CD4-positive, alpha-beta T cell treated with Interleukin-17A for 4 hours (primary cell): ENCODE results near the gene RBPMS2.

Experiments
- DNase-seq: peaks from one replicate; pipeline ENCODE4 v3.0.0-alpha.2; 2020; ENCODE audit warnings: mixed read lengths

The RBPMS2 gene

DNA sequence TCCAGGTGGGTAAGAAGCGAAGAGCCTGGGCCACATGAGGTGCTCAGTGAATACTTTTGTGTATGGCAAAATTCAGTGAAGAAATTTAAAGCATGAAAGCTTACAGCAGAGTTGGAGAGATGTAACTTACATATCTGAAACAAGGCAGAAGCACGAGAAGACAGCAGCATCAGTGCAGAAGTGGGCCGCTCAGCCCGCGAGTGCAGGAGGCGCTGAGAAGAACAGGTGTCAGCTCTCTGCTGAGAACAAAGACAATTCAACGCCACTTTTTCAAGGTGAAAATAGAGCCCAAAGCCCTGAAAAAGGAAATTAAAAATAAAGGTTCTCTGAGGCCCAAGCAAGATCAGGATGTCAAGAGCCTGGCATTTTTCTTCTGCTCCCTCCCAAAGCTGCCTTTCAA is 58.3 kb downstream of the RBPMS2 start:
- DNase-seq, result no peak

DNA sequence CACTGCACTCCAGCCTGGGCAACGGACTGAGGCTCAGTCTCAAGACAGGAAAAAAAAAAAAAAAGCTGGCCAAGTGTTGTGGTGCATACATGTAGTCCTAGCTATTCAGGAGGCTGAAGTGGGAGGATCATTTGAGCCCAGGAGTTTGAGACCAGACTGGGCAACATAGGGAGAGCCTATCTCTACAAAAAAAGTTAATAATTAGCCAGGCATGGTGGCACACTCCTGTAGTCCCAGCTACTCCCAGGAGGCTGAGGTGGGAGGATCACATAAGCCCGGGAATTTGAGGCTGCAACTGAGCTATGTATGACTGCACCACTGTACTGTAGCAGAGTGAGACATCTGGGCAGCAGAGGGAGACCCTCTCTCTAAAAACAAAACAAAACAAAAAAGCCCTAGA is 58.9 kb downstream of the RBPMS2 start:
- DNase-seq, result no peak

DNA sequence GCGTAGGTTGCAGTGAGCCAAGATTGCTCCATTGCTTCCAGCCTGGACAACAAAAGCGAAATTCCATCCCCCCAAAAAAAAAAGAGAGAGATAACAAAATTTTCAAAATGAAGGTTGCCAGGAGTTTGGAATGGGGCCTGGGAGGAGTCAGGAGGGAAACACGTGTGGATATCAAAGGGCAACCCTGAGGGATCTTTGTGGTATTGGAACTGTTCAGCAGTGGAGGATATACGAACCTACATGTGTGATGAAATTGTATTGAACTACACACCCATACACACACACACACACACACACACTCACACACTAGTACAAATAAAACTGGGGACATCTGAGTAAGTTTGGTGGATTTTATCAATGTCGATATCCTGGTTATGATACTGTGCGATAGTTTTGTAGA is 61.8 kb downstream of the RBPMS2 start:
- no peak for DNase-seq

DNA sequence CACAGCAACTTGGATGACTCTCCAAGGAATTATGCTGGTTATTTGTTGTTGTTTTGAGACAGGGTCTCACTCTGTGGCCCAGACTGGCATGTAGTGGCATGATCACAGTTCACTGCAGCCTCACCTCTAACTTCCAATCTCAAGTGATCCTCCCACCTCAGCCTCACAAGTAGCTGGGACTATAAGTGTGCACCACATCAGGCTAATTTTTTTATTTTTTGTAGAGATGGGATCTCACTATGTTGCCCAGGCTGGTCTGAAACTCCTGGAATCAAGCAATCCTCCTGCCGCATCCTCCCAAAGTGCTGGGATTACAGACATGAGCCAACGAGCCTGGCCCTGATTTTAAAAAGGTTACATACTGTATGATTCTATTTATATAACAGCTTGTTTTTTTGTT is 63.0 kb downstream of the RBPMS2 start:
- no peak for DNase-seq

DNA sequence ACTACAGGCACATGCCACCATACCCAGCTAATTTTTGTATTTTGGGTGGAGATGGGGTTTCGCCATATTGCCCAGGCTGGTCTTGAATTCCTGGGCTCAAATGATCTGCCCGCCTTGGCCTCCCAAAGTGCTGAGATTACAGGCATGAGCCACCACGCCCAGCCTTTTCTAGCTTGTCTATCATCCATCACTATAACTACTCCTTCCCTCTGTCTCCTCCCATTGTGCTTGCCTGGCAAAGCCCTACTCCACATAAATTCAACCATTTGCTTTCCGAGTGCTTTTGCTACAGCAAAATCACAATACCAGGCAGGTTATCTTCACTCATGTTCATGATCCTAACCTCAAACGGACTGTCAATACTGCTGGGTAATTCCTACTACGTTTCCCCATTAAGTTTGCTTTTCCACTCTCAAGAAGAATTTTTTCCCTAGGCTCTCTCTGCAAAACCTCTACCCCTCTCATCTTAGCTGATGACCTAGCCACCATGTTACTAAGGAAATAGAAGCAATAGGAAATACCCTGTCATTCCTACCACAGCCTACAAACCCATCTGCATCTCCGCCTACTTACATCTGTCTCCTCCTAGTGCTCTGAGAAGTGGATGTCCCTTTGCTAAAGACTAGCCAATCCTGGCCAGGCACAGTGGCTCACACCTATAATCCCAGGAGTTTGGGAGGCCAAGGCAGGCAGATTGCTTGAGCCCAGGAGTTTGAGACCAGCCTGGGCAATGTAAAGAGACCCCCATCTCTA is 64.5 kb downstream of the RBPMS2 start:
- no peak for DNase-seq

DNA sequence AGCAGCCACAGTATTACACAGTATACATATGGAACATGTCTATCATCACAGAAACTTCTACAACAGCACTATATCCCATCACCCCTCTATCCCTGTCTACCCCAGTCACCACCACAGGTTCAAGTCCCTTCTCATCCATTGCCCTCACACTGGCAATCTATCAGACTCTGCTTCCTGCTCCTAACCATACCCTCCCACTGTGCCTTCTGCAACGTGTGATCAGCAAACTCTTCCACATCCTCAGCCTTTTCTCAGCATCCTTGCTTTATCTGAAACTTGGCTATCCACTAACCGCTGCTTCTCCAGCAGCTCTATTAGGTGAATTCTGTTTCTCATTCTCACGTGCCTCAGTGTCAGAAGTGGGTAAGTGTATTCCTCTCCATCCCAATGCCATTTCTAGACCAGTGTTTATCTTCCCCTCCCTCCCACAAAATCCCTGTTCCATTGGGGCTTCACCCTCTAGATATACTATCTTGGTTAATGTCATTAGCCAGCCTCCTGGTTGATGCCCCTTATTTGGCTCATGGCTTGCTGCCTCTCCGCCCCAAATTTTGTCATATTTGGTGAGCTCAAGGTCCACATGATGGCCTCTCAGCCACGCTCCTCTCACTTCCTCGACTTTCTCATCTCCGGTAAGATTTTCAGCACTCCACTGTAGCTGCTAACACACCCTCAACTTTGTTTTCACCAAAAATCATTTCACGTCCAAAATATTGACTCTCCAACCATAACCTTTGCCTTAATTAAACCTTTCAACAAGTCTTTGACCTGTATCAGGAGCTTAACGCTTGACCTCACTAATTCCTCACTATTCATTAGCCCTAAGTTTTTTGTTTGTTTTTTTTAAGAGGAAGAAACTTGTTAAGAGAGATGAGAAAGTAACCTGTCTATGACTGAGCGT is 69.1 kb downstream of the RBPMS2 start:
- no peak for DNase-seq

DNA sequence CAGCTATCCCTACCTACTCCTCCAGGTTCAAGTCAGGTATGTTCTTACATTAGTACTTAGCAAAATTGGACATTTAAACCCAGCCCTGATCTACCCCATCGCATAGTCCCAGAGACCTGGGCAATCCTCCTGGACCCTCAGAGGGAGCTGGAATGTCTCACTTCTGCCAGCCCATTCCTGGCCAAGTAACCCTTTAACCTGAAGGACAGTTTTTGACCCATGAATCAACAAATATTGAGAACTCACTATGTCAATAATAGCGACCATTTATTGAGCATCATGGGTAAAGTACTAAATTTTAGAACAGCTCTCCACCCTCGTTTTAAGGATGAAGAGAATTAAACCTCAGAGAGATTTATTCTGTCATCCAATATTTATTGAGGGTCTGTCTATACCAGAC is 70.4 kb downstream of the RBPMS2 start:
- no peak for DNase-seq

DNA sequence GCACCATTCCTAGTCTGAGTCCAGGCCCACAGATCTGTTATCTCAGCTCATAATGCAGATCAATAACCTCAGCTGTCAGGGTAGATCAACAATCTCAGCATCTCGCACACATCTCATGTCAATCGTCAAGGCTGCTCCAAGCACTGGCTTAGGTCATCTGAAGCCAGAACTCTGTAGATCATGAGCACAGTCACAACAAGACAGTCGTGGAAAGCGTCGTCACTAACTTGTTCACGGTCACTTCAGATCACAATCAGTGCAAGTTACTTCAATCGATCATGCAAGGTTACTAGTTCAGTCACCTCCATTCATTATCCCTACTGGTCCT is 71.8 kb downstream of the RBPMS2 start:
- no peak for DNase-seq

DNA sequence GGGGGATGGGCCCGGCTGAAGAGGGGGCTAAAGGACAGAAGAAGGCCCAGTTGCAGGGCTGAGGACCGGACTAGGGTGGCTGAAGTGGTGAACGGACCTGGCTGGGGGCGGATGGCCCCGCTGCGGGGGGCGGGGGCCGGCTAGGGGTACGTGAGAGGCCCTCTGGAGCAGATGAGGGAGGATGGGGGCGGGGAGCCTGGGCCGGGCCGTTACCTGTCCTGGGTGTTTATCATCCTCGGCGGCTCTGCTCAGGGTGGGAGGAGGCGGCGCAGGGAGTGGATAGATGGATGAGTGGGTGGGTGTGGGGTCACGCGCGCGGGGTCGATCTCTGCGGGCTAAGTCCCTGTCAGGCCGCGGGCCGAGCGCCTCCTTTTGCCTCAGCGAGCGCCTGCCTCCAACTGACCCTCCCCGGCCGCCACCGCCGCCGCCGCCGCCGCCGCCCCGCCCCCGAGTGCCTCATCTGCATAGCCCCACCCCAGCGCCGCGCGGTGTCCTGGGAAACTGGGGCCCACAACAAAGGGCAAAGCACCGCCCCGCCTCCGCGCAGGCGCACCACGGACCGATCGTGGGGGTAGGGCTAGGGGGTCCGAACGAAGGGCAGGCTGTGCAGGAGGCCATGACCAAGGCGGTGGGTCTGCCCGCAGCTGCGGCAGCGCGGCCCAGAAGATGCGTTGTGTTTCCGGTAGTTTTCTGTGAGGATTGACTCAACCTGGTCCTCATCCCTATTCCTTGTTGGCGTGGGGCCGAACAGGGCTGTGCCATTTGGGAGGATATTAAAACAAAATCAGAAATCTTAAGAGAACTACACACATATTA is 72.4 kb downstream of the RBPMS2 start:
- DNase-seq, result peak; percentile 98

DNA sequence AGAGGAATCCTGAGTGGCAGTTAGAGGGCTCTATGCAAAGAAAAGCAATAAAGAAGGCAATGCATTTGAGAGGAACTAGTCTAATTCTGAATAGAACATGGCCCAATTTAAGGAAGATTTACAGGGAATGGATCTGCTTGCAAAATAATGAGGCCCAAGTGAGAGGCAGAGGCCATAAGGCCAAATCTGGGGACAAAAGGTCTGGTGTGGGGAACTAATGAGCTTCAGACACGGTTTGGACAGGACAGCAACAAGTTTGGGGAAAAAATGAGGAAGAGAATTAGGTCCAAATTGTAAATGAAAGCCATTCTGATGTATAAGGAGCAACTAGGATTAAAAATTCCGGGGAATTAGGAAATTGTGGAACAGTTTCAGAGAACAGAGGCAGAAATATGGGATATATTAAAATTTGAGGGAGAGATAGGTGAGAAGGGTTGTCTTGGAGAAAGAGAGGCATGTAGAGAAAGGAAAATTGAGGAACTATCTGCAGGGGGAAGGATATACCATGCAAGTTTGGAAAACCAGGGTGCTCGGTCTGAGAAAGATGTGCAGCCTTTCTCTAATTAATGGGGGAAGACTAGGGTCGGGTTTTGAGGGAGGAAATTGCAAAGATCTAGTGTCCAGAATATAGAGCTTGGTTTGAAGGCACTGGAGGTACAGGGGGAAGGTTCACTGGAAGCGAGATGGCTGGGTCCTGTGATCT is 73.8 kb downstream of the RBPMS2 start:
- no peak for DNase-seq

DNA sequence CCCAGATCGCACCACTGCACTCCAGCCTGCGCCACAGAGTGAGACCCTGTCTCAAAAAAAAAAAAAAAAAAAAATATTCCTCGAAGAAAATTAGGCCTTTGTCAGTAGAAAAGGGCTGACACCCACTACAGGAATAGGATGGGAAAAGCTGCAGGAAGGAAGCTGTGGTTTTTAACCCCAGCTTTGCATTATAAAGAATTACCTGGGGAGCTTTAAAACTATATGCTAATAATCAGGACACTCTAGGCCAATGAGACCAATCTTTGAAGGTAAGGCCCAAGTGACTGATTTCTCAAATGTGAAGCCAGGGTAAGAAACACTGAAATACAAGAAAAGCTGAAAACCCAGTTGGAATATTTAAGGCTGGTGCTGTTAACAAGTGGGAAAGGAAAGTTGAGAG is 74.3 kb downstream of the RBPMS2 start:
- DNase-seq, result no peak

DNA sequence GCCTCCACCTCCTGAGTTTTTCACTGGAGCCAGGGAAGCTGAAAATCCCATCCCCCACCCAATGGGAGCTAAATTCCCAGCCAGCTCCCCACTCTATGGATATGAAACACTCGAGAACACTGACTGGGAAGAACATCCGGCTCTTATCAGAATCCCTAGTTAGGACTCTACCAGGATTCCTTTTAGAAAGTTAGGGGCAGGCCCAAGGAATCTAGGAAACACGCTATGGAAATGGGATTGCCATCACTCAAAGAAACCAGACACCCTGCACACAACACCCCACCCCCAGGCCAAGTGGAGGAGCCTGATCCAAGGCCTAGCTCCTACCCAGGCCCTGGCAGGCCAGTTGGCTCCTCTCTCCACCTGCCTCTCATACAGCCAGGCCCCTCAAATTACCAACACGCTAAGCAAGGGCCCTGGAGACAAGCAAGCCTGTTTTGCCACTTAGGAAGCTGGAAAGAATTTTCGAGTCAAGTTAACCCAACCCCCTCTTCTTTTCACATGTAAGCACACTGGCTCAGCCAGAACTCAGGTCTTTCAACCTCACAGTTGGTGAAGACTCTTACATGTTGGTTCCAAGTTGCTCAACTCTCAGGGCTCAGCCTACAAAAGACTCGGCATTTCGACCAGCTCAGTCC is 75.5 kb downstream of the RBPMS2 start:
- DNase-seq, result no peak

DNA sequence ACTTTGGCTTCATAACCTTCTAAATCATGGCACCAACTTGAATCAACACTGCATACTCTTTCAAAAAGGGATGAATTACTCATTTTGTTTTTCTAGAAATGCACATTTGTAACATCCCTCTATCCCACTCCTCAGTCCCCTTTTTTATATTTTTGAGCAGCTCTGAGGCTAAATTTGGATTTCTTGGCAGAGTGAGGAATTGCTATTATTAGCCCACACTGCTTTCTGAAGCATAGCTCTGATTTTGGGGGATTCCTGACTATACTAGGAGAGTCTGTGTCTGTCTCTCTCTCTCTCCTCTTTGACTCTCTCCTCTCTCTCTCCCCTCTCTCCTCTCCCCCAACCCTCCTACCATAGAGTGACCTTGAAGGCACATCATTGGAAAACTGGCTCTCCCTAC is 76.6 kb downstream of the RBPMS2 start:
- DNase-seq, result no peak

DNA sequence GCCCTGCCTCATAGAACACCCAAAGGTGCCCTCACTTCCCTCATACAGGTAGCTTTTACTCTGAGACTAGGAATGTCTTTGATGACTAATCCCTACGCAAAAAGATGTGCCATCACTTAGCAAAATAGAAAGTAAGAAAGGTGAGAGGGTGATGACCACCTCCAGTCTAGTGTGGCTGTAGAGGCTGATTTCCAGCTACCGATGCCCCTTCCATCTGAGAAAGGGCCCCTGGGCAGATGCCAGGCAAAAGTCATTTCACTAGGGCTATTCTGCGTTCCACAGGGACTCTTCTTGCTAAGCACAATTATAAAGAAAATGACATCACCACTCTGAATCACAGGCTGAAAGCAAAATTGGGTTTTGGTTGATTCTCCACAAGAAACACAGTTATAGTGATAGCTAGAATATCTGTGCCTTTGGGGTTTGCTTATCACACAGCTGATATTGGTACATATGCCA is 77.4 kb downstream of the RBPMS2 start:
- no peak for DNase-seq

DNA sequence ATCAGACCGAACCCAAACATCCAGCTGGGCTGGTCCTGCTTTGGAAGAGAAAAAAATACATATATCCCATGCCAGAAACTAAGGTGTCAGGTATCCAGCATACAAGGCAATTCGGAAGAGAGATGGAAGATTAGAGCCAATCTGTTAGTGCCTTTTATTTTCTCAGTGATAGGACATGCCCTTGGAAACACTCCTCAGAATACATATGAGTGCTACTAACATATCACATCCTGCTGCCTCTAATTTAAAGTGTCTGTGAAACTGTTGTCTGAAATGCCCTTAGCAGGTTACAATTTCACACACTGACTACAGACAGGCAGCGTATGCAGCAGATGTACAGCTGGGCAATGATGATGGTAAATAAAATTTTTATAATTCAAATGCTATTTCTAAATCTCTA is 78.9 kb downstream of the RBPMS2 start:
- no peak for DNase-seq

DNA sequence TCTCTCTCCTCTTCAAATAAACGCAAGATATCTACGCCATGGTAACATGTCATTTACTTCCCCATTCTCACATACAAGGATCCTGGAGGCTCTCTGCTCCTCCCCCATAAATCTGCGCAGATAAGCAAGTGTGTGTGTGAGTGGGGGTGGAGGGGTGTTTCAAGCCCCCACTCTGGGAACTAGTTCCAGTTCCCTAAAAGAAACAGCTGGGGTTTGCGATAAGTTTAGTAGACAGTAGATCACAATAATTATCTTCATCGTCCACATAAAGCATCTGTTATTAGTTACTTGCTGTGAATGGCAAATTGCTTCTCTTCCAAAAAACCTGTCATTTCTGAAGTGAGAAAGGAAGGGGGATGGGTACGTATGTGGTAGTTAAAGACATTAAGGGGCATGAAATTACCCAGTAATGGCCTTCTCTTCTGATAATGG is 79.8 kb downstream of the RBPMS2 start:
- no peak for DNase-seq

DNA sequence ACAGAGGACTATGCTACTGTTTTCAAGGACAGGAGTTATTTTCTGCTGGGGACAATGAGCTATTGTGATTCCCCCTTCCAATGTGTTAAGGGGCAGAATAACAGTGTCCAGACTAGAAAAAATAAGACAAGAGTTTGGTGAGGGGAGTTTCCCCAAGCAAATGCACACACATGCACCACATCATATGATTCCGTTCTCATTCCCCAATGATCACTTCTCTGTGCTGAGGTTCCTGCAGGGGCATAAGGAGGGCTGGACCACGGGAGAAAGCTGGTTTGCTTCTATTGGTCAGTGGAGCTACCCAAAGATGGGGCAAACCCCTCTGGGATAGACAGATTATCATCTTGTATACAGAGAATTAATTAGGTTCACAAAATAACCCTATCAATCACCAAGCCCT is 80.6 kb downstream of the RBPMS2 start:
- DNase-seq, result no peak

DNA sequence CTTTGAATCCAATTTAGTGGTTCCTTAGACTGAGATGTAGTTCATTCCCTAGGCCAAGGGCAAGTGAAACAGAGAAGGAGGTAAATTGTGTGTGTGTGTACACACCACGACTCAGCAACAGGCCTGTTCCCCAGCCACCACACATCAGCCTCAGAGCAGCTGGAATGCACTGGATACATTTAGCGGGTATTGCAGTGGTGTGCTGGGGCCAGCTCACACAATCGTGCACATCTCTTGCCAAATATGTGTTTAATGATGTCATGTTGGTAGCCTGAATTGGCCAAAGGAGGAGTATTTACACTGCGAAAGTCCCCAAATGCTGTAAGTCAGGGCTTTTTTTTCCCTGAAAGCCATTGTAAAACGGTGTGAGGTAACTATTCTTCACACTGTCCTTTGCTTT is 82.3 kb downstream of the RBPMS2 start:
- DNase-seq, result no peak

DNA sequence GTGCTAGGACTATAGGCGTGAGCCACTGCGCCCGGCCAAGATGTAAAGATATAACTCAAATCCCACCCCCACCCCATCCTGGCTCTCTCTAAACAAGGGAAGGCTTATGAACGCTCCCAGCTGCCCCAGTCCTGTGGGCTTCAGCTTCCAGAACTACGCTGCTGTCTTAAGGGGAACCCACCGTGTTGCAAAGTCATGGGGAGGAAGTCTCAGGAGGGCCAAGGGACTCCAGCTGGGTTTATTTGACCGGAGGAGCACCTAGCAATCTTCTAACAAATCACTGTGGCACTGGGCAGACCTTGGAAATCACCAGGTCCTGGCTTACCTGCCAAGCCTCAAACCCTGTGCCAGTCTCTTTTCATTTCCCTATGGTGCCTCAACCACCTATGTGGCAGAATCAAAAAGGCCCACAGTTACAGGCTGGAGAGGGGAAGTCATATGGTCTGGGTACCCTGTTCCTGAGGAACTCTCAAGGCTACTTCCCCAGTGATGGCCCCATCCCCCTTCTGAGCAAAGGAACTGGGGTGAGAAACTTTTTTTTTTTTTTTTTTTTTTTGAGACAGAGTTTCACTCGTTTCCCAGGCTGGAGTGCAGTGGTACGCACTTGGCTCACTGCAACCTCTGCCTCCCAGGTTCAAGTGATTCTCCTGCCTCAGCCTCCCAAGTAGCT is 83.4 kb downstream of the RBPMS2 start:
- no peak for DNase-seq

DNA sequence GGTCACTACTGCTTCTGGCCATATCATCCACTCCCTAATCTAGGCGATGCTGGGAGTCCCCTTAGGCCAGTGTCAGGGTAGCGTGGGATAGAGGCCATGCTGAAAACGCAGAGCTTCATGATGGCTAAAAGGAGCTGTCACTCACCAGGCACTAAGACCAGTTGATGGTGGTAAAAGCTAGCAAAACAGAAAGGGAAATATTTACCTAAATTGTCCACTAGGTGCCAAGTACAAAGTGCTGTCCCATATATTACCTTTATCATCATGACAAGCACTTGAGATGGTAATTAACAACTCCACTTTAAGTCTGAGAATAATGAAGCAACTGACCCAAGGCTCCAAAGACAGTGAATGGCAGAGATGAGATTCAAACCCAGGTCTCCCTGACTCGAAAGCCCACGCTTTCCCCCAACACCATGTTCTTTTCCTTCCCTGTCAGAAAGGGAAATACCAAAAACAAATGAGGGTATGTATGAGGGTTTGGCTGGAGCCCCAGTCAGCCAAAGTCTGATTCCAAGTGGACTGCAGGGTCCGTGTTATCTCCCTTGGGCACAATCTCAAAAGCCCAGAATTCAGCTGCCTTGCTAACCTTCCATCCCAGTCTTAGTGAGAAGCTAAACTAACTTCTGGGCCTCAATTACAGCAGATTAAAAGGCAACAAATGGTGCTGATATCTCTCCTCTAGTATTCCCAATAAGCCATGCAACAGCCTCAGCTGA is 84.7 kb downstream of the RBPMS2 start:
- no peak for DNase-seq

DNA sequence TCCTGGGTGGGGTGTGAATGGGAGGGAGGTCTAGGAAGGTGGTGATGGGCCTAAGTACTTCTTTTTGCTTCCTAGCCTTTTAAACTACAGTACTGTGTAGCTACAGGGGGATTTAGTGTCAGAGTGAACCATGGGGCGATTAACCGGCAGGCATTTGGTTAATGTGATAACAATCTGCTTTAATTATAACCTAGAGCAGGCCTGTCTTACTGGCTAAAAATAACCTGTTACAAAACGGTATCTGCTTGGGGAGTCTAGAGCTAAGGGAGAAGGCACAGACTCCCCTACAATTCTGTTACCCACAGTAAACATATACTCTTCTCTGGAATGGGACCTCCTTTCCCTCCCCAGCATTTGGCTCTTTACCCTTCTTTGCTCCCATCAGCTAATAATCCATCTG is 85.4 kb downstream of the RBPMS2 start:
- no peak for DNase-seq
